MM.1S (cell line): ENCODE data around the gene GGT6.

Experiments used
- DNase-seq: peaks from one replicate; pipeline ENCODE4 v3.0.0-alpha.2; 2015
- H2AFZ ChIP-seq: fragments of 300-600 bp; sonication (generic); 2 replicates; pipeline ENCODE4 v1.6.0; 2016; ENCODE audit warnings: antibody characterized with exemption, low read length
- H3F3A ChIP-seq: fragments of 300-600 bp; sonication (generic); 2 replicates; pipeline ENCODE4 v1.6.1; 2016; ENCODE audit warnings: mild to moderate bottlenecking, antibody characterized with exemption, low read length, moderate library complexity, mixed read lengths; ENCODE audit not compliant: insufficient read depth
- H3K27ac ChIP-seq: fragments of 300-600 bp; sonication (generic); 2 replicates; pipeline ENCODE4 v1.5.1; 2016; ENCODE audit warnings: mild to moderate bottlenecking, low read length
- H3K27me3 ChIP-seq: fragments of 300-600 bp; sonication (generic); replicated peaks from 2 replicates; pipeline ENCODE4 v1.6.0; 2016; ENCODE audit warnings: low read length; ENCODE audit not compliant: insufficient read depth
- H3K36me3 ChIP-seq: fragments of 300-600 bp; sonication (generic); replicated peaks from 2 replicates; pipeline ENCODE4 v1.6.1; 2016; ENCODE audit warnings: mild to moderate bottlenecking, low read length, mixed read lengths; ENCODE audit not compliant: insufficient read depth
- H3K4me1 ChIP-seq: fragments of 300-600 bp; sonication (generic); 2 replicates; pipeline ENCODE4 v1.6.1; 2016; ENCODE audit warnings: low read length, mixed read lengths
- H3K4me2 ChIP-seq: fragments of 300-600 bp; sonication (generic); 2 replicates; pipeline ENCODE4 v1.6.0; 2016; ENCODE audit warnings: low read depth, low read length
- H3K4me3 ChIP-seq: fragments of 300-600 bp; sonication (generic); 2 replicates; pipeline ENCODE4 v1.5.1; 2016; ENCODE audit warnings: low read length, mixed read lengths
- H3K79me2 ChIP-seq: fragments of 300-600 bp; sonication (generic); 2 replicates; pipeline ENCODE4 v1.6.1; 2016; ENCODE audit warnings: mixed run types, low read length, mixed read lengths
- H3K9ac ChIP-seq: fragments of 300-600 bp; sonication (generic); 2 replicates; pipeline ENCODE4 v1.6.1; 2016; ENCODE audit warnings: low read length, mixed read lengths
- H3K9me2 ChIP-seq: fragments of 300-600 bp; sonication (generic); replicated peaks from 2 replicates; pipeline ENCODE4 v1.6.1; 2016; ENCODE audit warnings: mild to moderate bottlenecking, low read length, mixed read lengths; ENCODE audit not compliant: insufficient read depth
- H3K9me3 ChIP-seq: fragments of 300-600 bp; sonication (generic); replicated peaks from 2 replicates; pipeline ENCODE4 v1.6.1; 2016; ENCODE audit warnings: mild to moderate bottlenecking, low read length, mixed read lengths; ENCODE audit not compliant: insufficient read depth
- H4K20me1 ChIP-seq: fragments of 300-600 bp; sonication (generic); 2 replicates; pipeline ENCODE4 v1.6.1; 2016; ENCODE audit warnings: mild to moderate bottlenecking, low read length, moderate library complexity, mixed read lengths; ENCODE audit not compliant: insufficient read depth
- CTCF ChIP-seq: fragments of 300-600 bp; sonication (generic); IDR thresholded peaks from 2 replicates; pipeline ENCODE4 v1.5.1; 2016; ENCODE audit warnings: antibody characterized with exemption, low read length, mixed read lengths
- EZH2 ChIP-seq: fragments of 300-600 bp; sonication (generic); optimal IDR thresholded peaks from 2 replicates; pipeline ENCODE3; 2017; ENCODE audit warnings: low read depth, mild to moderate bottlenecking, antibody characterized with exemption, low read length, mixed read lengths
- EZH2phosphoT487 ChIP-seq: fragments of 300-600 bp; sonication (generic); IDR thresholded peaks from 2 replicates; pipeline ENCODE4 v1.6.1; 2018; ENCODE audit warnings: antibody characterized with exemption, low read length

Gene GGT6

GRCh38 chr17:4600563-4600962 is 40.2 kb upstream of the GGT6 start:
- Histone ChIP-seq H3K9ac (no peak overlapping the region), H3F3A (no peaks in the 10 kb centered on the region), H3K9me2 (no peaks in the 10 kb centered on the region), H4K20me1 (no peaks in the 10 kb centered on the region), H3K9me3 (no peaks in the 10 kb centered on the region), H3K4me3 (no peak overlapping the region), H3K4me1 (no peaks in the 10 kb centered on the region), H3K4me2 (no peak overlapping the region), H3K36me3 (no peaks in the 10 kb centered on the region), H3K27ac (no peak overlapping the region), H3K79me2 (no peaks in the 10 kb centered on the region), H3K27me3 (peaks cover 67% of the 10 kb centered on the region), H2AFZ (no peak overlapping the region)
- no peak for TF ChIP-seq EZH2
- no peak for TF ChIP-seq EZH2phosphoT487
- no peak for TF ChIP-seq CTCF
- no peak for DNase-seq

- Histone ChIP-seq H3K79me2 (no peaks in the 10 kb centered on the region), H3K36me3 (no peaks in the 10 kb centered on the region), H3K4me2 (no peak overlapping the region), H3K27ac (no peak overlapping the region), H3F3A (no peaks in the 10 kb centered on the region), H3K9me2 (no peaks in the 10 kb centered on the region), H3K4me1 (no peaks in the 10 kb centered on the region), H2AFZ (no peak overlapping the region), H4K20me1 (no peaks in the 10 kb centered on the region), H3K9ac (no peak overlapping the region), H3K9me3 (no peaks in the 10 kb centered on the region), H3K27me3 (peaks cover 75% of the 10 kb centered on the region), H3K4me3 (no peak overlapping the region)
- TF ChIP-seq CTCF (no peak), EZH2 (no peak), EZH2phosphoT487 (no peak)
- DNase-seq = no peak
Measured at GRCh38 chr17:4599505-4600281, 39.3 kb upstream of the GGT6 start.

GRCh38 chr17:4598776-4599504 is 38.6 kb upstream of the GGT6 start:
- Histone ChIP-seq H3K4me1 (no peaks in the 10 kb centered on the region), H3F3A (no peaks in the 10 kb centered on the region), H3K9me3 (no peaks in the 10 kb centered on the region), H3K4me3 (no peak overlapping the region), H3K27me3 (peaks cover 79% of the 10 kb centered on the region), H3K27ac (no peak overlapping the region), H4K20me1 (no peaks in the 10 kb centered on the region), H3K4me2 (no peak overlapping the region), H3K9ac (no peak overlapping the region), H3K79me2 (no peaks in the 10 kb centered on the region), H3K36me3 (no peaks in the 10 kb centered on the region), H3K9me2 (no peaks in the 10 kb centered on the region), H2AFZ (no peak overlapping the region)
- no peak for TF ChIP-seq CTCF
- no peak for TF ChIP-seq EZH2
- TF ChIP-seq EZH2phosphoT487 = no peak
- no peak for DNase-seq
